Memory B cell (primary cell): ENCODE data around the gene MAPT.

Experiments used
- ATAC-seq: fragments of 150-1000 bp; cut with Tn5 transposase; 2 replicates; pipeline ENCODE4 v1.10.0; 2021; ENCODE audit warnings: low read depth, mild to moderate bottlenecking, moderate library complexity
- DNase-seq, 2 donors: peaks; one replicate each; pipeline ENCODE4 v3.0.0; 2022; ENCODE audit warnings: low spot score in 2 of 2
- H3K27ac Mint-ChIP-seq: one replicate; pipeline ENCODE4 v1.8.0; 2022; ENCODE audit warnings: mild to moderate bottlenecking, moderate library complexity, mixed read lengths
- H3K27me3 Mint-ChIP-seq: one replicate; pipeline ENCODE4 v1.8.0; 2022; ENCODE audit warnings: mixed read lengths
- H3K36me3 Mint-ChIP-seq: one replicate; pipeline ENCODE4 v1.8.0; 2022; ENCODE audit warnings: mild to moderate bottlenecking, mixed read lengths
- H3K4me1 Mint-ChIP-seq: one replicate; pipeline ENCODE4 v1.8.0; 2022; ENCODE audit warnings: mixed read lengths
- H3K4me3 Mint-ChIP-seq: one replicate; pipeline ENCODE4 v1.8.0; 2022; ENCODE audit warnings: mild to moderate bottlenecking, moderate library complexity, mixed read lengths
- H3K9me3 Mint-ChIP-seq: one replicate; pipeline ENCODE4 v1.8.0; 2022; ENCODE audit warnings: mixed read lengths

MAPT gene

DNA sequence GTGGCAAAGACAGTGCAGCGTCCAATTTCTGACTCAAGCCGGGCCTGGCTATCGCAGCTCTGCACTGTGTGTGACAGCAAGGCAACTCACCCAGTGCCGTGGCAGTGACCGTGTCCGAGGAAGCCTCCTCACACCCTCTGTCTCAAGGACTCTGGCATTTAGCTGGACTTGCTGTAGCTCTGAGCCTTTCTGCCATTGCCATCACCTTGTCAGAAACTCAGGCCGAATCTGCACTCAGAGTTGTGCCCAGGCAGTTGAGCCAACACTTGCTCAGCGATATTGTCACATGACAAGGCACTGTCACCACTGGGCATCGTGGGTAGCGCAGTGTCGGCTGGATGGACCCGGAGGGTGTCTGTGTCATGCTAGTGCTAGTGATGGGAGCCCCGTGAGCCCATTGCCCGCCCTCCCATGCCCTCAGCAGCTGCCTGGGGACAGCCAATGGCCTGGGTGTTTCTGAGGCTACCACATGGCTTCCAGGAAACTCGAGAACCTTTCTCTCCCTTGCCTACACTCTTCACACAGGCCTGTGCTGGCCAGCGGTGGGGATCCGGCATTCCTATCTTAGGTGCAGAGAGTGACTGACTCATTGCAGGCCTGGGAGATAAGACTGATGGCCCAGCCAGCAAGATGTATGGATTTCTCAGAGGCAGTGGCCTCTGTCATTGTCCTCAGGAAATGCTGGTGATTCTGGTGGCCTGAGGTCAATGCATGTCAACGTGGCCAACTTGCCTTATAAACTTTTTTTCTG, 82.6 kb downstream of the MAPT start:
- peak overlapping the region; percentile 87 for H3K27ac Mint-ChIP-seq

DNA sequence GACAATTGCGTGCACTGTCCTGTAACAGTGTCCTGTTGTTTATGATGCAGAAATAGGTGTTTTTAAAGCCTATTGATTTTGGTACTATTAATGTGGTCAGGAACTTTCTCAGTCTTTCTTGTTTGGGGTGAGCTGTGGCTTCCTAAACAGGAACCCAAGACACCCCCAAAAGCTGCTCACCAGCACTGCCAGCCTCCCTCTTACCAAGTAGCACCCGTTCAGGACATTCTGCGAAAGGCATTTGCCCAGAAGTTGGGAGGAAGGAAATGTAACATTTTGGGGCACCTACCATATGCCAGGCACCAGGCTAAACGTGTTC, 83.1 kb downstream of the MAPT start:
- Mint-ChIP-seq H3K9me3 (no peaks in the 10 kb centered on the region), H3K36me3 (no peaks in the 10 kb centered on the region), H3K27me3 (no peaks in the 10 kb centered on the region), H3K27ac (no peak overlapping the region), H3K4me1 (peaks cover 16% of the 10 kb centered on the region), H3K4me3 (no peak overlapping the region)
- ATAC-seq (no peak), DNase-seq (no peak)

More for the DNA sequence above, 82.6 kb downstream of the MAPT start:
- Mint-ChIP-seq H3K36me3 (peaks cover 2% of the 10 kb centered on the region), H3K27me3 (no peaks in the 10 kb centered on the region), H3K4me3 (no peak overlapping the region), H3K4me1 (peaks cover 18% of the 10 kb centered on the region), H3K9me3 (peaks cover 1% of the 10 kb centered on the region)
- ATAC-seq (no peak), DNase-seq (no peak)

DNA sequence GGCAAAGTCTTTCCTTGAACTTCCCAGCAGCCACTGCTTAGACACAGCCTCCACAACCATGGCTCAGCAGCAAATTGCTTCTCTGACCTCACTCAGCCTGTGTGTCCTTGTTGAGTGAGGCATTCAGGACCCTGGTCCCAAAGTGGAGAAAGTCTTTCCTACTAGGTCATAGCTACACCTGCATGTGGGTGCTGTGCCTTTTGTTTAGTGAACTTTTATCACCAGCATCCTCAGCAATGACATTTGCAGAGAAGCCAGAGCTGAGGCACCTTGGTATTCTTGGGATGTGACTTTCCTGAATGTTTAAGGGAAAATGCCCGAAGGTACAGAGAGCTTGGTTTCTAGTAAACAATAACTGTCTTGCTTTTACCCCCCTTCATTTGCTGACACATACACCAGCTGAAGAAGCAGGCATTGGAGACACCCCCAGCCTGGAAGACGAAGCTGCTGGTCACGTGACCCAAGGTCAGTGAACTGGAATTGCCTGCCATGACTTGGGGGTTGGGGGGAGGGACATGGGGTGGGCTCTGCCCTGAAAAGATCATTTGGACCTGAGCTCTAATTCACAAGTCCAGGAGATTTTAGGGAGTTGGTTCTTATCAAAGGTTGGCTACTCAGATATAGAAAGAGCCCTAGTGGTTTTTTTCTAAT, 83.7 kb downstream of the MAPT start:
- Mint-ChIP-seq H3K27me3 (no peaks in the 10 kb centered on the region), H3K9me3 (no peaks in the 10 kb centered on the region), H3K36me3 (no peaks in the 10 kb centered on the region), H3K27ac (no peak overlapping the region), H3K4me1 (peaks cover 16% of the 10 kb centered on the region), H3K4me3 (no peak overlapping the region)
- DNase-seq = no peak
- ATAC-seq = no peak

- DNase-seq = no peak
- Mint-ChIP-seq H3K36me3 (no peaks in the 10 kb centered on the region), H3K4me1 (peaks cover 16% of the 10 kb centered on the region), H3K9me3 (no peaks in the 10 kb centered on the region), H3K27me3 (no peaks in the 10 kb centered on the region), H3K4me3 (no peak overlapping the region), H3K27ac (no peak overlapping the region)
- no peak for ATAC-seq
Measured at GRCh38 chr17:45979137-45979536, 84.8 kb downstream of the MAPT start.

DNA sequence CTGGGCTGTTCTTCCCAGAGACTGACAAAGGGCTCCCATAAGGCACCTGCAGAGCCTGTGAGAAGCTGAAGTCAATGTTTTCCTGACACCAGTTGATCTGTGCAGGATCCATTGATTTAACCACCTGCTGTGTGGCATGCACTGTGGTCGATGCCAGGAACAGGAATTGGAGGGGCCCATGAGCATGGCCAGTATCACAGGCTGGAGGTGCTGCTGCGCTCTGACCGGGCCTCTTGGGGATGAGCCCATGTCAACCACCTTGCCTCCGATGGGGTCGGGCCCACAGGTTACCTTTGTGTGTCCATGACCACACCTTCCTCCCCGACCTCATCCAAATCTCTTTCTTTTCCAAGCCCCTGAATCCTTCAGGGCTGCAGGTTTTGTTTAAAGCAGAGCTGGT, 86.5 kb downstream of the MAPT start:
- Mint-ChIP-seq H3K4me1 (peaks cover 4% of the 10 kb centered on the region), H3K9me3 (no peaks in the 10 kb centered on the region), H3K36me3 (no peaks in the 10 kb centered on the region), H3K27ac (no peak overlapping the region), H3K4me3 (no peak overlapping the region), H3K27me3 (no peaks in the 10 kb centered on the region)
- no peak for ATAC-seq
- DNase-seq = no peak

DNA sequence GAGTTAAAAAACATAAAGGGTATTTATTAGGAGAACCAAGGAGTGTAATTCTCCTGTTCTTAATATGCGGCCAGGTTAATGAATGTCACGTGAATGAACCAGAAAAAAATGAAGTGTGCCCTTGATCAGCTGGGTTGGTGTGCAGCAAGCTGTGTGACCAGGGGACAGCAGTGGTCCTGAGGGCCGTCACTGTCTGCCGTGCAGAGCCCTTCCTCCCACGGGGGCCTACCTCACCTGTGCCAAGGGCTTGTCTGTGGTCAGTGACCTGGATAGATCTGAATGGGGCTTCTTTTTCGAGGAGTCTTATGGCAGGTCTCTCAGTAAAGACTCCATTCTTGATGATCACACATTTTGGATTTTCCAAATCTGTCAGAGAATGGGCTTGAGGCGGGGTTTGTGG, 87.0 kb downstream of the MAPT start:
- Mint-ChIP-seq H3K9me3 (no peaks in the 10 kb centered on the region), H3K27ac (no peak overlapping the region), H3K4me3 (no peak overlapping the region), H3K4me1 (no peaks in the 10 kb centered on the region), H3K27me3 (no peaks in the 10 kb centered on the region), H3K36me3 (no peaks in the 10 kb centered on the region)
- ATAC-seq = no peak
- DNase-seq = no peak

DNA sequence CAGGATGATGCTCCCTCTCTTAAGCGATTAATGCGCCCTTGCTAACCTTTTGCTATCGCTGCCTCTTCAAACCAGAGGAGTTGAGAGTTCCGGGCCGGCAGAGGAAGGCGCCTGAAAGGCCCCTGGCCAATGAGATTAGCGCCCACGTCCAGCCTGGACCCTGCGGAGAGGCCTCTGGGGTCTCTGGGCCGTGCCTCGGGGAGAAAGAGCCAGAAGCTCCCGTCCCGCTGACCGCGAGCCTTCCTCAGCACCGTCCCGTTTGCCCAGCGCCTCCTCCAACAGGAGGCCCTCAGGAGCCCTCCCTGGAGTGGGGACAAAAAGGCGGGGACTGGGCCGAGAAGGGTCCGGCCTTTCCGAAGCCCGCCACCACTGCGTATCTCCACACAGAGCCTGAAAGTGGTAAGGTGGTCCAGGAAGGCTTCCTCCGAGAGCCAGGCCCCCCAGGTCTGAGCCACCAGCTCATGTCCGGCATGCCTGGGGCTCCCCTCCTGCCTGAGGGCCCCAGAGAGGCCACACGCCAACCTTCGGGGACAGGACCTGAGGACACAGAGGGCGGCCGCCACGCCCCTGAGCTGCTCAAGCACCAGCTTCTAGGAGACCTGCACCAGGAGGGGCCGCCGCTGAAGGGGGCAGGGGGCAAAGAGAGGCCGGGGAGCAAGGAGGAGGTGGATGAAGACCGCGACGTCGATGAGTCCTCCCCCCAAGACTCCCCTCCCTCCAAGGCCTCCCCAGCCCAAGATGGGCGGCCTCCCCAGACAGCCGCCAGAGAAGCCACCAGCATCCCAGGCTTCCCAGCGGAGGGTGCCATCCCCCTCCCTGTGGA, 88.6 kb downstream of the MAPT start:
- H3K4me1 Mint-ChIP-seq = no peaks in the 10 kb centered on the region
- ATAC-seq (no peak), DNase-seq (no peak)
- no peaks in the 10 kb centered on the region for H3K36me3 Mint-ChIP-seq
- no peak overlapping the region for H3K27ac Mint-ChIP-seq
- no peaks in the 10 kb centered on the region for H3K9me3 Mint-ChIP-seq
- no peak overlapping the region for H3K4me3 Mint-ChIP-seq
- no peaks in the 10 kb centered on the region for H3K27me3 Mint-ChIP-seq

DNA sequence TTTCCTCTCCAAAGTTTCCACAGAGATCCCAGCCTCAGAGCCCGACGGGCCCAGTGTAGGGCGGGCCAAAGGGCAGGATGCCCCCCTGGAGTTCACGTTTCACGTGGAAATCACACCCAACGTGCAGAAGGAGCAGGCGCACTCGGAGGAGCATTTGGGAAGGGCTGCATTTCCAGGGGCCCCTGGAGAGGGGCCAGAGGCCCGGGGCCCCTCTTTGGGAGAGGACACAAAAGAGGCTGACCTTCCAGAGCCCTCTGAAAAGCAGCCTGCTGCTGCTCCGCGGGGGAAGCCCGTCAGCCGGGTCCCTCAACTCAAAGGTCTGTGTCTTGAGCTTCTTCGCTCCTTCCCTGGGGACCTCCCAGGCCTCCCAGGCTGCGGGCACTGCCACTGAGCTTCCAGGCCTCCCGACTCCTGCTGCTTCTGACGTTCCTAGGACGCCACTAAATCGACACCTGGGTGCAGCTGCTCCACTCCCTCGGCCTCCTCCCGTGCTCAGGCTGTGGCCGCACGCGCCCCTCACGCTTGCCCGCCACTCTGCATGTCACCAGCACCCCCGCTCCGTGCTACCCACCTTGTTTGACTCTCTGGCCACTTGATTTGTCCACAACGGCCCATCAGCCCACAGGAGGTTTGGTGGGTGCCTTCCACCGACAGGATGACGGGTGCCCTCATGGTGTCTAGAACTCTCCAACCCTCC, 89.4 kb downstream of the MAPT start:
- no peaks in the 10 kb centered on the region for H3K9me3 Mint-ChIP-seq
- H3K27ac Mint-ChIP-seq = no peak overlapping the region
- ATAC-seq (no peak), DNase-seq (no peak)
- no peaks in the 10 kb centered on the region for H3K36me3 Mint-ChIP-seq
- H3K4me1 Mint-ChIP-seq = no peaks in the 10 kb centered on the region
- no peaks in the 10 kb centered on the region for H3K27me3 Mint-ChIP-seq
- no peak overlapping the region for H3K4me3 Mint-ChIP-seq

DNA sequence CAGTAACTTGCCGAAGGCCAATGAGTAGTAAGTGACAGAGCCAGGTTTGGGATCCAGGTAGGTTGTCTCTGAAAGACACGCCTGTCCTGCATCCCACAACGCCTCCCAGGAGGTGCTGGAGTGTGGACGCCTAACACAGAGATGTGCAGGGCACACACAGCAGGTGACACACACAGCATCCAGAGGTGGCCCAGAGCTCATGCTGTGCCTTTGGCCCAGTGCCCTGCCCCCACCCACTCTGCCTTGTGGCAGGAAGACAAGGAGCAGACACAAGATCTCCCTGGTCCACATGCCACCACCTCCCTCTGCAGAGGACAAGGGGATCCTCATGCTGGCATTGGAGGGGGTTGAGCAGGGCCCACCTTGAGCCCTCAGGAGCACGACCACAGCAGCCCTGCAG, 90.0 kb downstream of the MAPT start:
- Mint-ChIP-seq H3K27ac (no peak overlapping the region), H3K9me3 (no peaks in the 10 kb centered on the region), H3K27me3 (no peaks in the 10 kb centered on the region), H3K4me1 (no peaks in the 10 kb centered on the region), H3K36me3 (no peaks in the 10 kb centered on the region), H3K4me3 (no peak overlapping the region)
- ATAC-seq (no peak), DNase-seq (no peak)

DNA sequence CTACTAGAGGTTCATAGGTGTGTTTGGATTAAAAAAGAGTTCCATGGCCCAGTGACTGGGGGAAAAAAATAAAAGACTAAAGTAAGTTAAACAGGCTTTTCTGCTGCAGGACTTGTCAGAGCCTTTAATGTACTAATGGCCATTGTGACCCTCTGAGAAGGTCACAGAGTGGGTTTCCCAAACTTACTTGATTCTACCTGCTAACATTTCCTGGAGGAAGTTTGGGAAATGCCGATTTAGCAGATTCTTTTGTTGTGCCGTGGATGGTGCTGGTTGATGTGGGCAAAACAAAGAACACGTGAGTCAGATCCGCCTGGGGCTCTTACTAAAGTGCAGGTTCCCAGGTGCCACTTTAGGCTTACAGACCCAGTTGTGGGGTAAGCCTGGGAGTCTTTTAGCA, 91.1 kb downstream of the MAPT start:
- ATAC-seq (no peak), DNase-seq (no peak)
- Mint-ChIP-seq H3K36me3 (no peaks in the 10 kb centered on the region), H3K27me3 (no peaks in the 10 kb centered on the region), H3K4me1 (no peaks in the 10 kb centered on the region), H3K9me3 (no peaks in the 10 kb centered on the region), H3K27ac (no peak overlapping the region), H3K4me3 (no peak overlapping the region)

- H3K4me3 Mint-ChIP-seq = no peak overlapping the region
- ATAC-seq (no peak), DNase-seq (no peak)
- no peaks in the 10 kb centered on the region for H3K27me3 Mint-ChIP-seq
- no peaks in the 10 kb centered on the region for H3K36me3 Mint-ChIP-seq
- H3K27ac Mint-ChIP-seq = no peak overlapping the region
- no peaks in the 10 kb centered on the region for H3K9me3 Mint-ChIP-seq
- H3K4me1 Mint-ChIP-seq = no peaks in the 10 kb centered on the region
Measured at GRCh38 chr17:45986056-45986455, 91.7 kb downstream of the MAPT start.

GRCh38 chr17:45987706-45988105, 93.4 kb downstream of the MAPT start:
- H3K9me3 Mint-ChIP-seq = no peaks in the 10 kb centered on the region
- DNase-seq (no peak), ATAC-seq (no peak)
- H3K4me3 Mint-ChIP-seq = no peak overlapping the region
- no peaks in the 10 kb centered on the region for H3K27me3 Mint-ChIP-seq
- no peaks in the 10 kb centered on the region for H3K36me3 Mint-ChIP-seq
- no peaks in the 10 kb centered on the region for H3K4me1 Mint-ChIP-seq
- no peak overlapping the region for H3K27ac Mint-ChIP-seq

DNA sequence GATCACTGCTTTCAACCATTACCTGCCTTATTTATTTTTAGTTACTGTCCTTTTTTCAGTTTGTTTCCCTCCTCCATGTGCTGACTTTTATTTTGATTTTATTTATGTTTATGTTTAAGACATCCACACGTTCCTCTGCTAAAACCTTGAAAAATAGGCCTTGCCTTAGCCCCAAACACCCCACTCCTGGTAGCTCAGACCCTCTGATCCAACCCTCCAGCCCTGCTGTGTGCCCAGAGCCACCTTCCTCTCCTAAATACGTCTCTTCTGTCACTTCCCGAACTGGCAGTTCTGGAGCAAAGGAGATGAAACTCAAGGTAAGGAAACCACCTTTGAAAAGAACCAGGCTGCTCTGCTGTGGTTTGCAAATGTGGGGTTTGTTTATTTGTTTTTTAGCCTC, 95.4 kb downstream of the MAPT start:
- Mint-ChIP-seq H3K27me3 (no peaks in the 10 kb centered on the region), H3K36me3 (no peaks in the 10 kb centered on the region), H3K4me1 (no peaks in the 10 kb centered on the region), H3K4me3 (no peak overlapping the region), H3K9me3 (no peaks in the 10 kb centered on the region), H3K27ac (no peak overlapping the region)
- ATAC-seq = no peak
- DNase-seq = no peak

DNA sequence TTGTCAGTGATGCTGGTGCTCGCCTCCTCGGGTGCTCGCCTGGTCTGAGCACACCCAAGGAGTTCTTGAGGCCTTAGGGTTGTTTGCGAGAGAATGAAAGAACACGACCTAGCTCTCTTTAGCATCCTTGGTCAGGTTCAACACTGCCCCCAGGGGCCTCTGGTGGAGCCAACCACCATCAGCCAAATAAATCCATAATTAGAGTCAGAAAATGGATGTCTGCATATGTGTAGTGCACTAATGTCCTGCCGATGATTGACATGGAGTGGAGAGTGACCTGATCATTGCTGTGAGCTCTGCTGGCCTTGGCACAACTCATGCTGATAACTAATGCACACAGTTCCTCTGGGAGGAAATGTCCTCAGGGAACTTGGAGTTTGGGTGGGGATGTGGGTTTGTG, 96.5 kb downstream of the MAPT start:
- Mint-ChIP-seq H3K36me3 (no peaks in the 10 kb centered on the region), H3K9me3 (no peaks in the 10 kb centered on the region), H3K4me1 (no peaks in the 10 kb centered on the region), H3K4me3 (no peak overlapping the region), H3K27ac (no peak overlapping the region), H3K27me3 (peaks cover 2% of the 10 kb centered on the region)
- ATAC-seq (no peak), DNase-seq (no peak)
